NCI-H128 (cell line): Measurements from ENCODE around the gene OR6K6.

Experiments used
- DNase-seq: peaks from one replicate; lab custom pipeline; 2025; ENCODE audit not compliant: unreplicated experiment; lab: John Stamatoyannopoulos, UW

OR6K6 gene, protein sequence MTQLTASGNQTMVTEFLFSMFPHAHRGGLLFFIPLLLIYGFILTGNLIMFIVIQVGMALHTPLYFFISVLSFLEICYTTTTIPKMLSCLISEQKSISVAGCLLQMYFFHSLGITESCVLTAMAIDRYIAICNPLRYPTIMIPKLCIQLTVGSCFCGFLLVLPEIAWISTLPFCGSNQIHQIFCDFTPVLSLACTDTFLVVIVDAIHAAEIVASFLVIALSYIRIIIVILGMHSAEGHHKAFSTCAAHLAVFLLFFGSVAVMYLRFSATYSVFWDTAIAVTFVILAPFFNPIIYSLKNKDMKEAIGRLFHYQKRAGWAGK

DNA sequence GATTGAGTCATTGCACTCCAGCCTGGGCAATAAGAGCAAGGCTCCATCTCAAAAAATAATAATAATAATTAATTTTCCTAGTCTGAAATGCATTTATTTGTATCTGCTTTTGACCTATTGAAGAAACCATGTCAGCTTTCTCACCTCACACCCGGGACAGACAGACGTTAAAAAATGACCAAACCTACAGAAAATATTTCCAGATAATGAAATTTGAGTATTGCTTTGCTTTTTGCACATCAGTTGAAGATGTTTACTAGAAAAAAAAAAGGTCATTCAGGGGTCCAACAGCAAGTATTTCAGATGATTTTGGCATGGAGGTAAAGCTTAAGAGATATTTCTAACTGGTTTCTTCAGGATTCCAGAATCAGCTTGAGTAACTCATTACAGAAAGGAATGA, at the start of gene OR6K6:
OR6K6 (plus strand) TSS at position 301 of the 400 bp plus-strand sequence. CDS start 168 bp downstream, outside the sequence.
- DNase-seq, result no peak

DNA sequence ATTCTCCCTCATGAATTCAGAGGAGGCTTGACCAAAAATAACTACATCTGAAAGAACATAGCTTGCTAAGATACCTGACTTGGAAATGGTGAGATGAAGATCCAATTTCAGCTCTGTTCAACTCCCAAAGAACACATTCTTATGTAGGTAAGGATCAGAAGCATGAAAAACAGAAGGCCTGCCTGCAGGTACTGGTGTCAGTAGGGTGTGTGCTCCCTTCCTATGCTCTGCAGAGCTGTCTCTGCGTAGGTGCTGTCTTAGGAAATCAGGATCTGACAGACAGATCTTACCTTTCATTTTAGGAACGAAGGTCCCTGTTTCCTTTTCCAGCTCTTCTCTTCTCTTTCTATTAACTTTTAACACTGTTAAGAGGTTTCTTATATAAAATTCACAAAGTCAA, 48.4 kb upstream of the OR6K6 start:
- DNase-seq, result no peak

DNA sequence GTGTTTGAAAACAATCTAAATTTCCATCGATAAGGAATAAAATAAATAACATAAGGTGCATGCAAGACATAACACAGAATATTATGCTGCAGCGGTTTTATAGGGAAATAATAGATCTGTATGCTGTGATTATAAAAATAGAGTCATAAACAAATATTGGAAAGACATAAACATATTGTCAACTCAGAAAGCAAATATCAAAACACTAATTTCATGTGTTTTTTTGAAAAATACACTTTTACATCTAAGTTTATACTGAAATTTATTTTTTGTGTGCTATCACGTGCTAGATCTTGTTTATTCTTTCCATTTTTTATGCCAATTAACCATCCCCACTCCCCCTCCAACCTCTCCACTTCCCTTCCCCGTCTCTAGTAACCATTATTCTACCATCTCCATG, 43.4 kb upstream of the OR6K6 start:
- DNase-seq, result no peak

DNA sequence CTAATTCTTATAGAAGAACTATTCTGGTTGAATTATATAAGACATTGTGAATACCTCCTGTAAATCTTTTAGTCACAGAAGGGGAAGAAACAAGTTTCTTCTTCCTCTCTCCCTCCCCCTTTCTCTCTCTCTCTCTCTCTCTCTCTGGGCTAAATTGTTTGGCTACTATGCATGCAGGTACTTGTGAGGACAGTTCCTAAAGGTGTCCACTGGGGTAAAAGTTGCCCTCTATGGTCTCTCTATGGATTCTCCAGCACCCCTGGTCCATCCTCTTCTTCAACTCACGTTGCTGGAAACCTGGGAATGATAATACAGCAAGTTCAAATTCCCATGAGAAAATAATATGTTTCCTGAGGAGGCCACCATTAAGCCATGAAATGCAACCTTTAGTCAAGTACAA, 39.8 kb upstream of the OR6K6 start:
- no peak for DNase-seq

DNA sequence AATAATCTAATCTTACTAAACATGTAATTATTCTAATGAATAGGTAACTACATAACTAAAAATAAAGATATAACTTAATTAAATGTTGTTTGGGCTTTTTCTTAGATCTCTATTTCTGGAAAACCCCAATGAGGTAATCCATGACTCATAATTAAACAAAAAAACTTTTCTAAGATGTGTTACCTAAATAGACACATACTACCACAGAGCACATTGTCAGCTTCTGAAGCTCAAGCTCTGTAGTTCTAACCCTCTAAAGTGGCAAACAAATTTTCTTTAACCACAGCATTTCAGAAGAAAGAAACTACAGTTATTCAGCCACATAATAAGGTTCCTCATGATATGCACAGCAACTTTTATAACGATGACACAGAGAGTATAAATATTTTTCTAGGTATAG, 38.2 kb upstream of the OR6K6 start:
- DNase-seq, result no peak

DNA sequence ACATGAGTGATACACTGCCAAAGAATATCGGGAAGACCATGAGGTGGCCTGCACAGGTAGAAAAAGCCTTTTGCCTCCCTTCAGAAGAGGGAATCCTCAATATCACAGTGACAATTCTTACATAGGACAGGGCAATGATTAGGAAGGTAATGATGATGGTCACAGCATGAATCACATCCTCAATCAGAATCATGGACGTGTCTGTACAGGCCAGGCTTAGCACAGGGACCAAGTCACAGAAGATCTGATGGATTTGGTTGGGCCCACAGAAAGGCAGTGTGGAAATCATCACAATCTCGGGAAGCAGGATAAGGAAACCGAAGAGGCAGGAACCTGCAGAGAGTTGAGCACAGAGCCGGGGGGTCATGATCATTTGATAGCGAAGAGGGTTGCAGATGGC, 37.2 kb upstream of the OR6K6 start:
- DNase-seq, result no peak

DNA sequence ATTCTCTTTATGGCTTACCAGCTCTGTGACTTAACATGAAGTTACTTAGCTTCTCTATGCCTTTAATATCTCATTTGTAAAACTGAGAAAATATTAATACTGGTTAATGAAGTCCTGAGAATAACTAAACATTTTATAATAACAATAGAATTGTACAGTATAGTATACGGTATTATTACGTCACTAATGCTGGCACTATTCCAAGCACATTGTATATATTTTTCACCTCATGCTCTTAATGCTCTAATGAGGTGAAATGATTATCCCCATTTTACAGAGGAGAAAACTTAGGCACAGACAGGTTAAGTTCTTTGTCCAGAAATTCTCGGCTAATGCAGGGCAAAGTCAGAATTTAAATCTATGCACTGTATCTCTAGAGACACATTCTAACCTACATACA, 34.9 kb upstream of the OR6K6 start:
- DNase-seq, result no peak

DNA sequence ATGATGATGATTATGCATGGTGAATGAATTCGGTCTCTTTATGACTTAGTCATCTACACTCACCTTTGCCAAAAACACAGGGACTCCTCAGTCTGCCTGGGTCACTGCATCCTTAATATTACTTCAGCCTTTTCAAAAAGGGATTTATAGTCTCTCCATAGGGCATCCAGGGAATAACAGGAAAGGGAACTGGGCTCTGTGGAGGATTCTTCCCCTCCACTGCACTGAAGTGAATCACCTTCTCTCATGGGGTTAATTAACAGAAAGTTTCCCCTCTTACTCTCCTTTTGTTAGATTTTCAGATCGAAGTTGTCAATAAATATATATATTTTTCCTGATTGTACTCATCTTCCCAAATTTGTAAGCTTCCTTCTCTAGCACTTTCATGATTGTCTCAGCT, 33.9 kb upstream of the OR6K6 start, which contains the start of gene OR6K3:
OR6K3 (minus strand) TSS at position 101 of the 400 bp plus-strand sequence. CDS start 2,605 bp downstream, outside the sequence.
- no peak for DNase-seq

DNA sequence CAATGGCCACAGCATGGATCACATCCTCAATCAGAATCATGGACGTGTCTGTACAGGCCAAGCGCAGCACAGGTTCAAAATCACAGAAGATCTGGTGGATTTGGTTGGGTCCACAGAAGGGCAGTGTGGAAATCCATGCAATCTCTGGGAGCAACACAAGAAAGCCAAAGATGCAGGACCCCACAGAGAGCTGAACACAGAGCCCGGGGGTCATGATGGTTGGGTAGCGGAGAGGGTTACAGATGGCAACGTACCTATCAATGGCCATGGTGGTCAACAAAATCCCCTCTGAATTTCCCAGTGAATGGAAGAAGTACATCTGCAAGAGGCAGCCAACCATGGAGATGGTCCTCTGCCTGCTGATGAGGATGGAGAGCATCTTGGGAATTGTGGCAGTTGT, 30.1 kb upstream of the OR6K6 start:
- DNase-seq, result no peak

DNA sequence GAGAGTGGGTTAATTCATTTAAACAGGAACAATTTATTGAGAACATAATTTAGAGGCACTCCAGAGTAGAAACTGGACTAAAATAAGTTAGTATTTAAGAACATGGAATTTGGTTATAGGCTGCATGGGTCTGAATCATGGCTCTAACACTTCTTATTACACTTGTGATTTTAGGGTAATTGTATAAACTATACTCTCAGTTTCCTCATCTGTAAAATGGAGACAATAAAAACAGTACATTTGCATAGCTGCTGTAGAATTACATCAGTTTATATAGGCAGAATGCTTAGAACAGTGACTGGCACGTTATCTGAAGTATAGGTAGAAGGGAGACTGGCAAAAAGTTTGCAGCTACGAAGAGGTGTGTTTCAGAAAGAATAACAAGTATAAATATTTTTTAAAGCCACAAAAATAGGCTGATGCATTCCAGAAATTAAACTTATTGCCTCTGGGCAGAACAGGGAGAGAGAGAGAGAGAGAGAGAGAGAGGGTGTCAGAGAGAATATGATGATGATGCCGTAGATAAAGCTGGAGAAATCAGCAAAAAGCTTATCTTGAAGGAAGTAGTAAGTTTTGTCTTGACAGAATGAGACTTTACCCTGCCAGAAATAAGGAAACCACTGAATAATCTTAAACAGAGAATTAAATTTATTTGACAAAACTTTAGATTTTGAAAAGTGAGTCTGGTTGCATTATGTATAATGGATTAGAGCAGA, 25.9 kb upstream of the OR6K6 start:
- no peak for DNase-seq

DNA sequence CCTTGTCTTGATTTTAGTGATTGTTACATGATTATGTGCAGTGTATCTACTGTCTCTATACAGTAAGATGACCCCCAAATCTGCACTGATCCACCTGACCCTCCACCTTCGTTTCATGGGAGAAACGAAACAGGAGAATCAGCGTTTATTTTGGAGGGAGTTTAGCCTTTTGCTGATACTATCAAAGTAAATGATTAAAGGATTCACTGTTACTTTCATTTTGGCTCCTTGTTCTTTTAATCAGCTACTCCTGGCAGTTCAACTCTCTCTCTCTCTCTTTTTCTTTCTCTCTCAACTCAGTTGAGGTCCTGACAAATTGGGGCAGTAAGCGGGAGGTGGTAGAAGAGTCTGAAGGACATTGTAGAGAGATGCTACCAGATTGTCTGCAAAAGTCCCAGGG, 24.1 kb upstream of the OR6K6 start:
- no peak for DNase-seq

DNA sequence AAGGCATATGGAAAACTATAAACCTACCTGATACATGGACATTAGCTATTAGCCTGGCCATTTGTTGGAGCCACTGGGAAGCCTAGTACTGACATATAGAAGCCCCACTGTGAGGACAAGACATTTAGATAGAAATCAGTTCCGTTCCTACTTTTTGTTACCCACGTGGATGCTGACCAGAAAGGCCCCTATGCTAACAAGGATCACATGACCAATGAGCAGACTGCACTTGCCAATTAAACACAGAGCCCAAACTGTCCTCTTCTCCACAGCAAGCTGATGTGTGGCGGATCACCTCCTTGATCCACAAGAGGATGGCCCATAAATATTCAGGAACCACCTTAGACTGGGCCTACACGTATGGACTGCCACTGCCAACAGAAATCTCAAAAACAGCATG, 22.8 kb upstream of the OR6K6 start:
- DNase-seq, result no peak

DNA sequence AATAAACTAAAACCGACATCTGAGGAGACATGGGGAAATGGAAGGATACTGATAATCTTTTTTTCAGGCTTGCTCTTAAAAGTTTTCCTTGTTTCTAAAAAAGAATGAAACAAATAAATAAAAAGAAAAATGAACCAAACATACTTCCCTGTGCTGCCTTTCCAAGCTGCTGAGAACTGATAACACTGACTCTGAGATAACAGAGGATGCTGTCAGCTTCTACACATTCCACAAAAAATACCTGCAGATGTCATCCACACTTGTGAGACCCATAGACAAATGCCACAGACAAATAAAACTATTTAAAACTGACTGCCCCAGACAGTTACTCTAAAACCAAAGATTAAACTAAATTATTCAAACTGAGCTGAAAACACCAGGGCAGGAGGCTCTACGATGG, 22.0 kb upstream of the OR6K6 start:
- DNase-seq, result no peak

DNA sequence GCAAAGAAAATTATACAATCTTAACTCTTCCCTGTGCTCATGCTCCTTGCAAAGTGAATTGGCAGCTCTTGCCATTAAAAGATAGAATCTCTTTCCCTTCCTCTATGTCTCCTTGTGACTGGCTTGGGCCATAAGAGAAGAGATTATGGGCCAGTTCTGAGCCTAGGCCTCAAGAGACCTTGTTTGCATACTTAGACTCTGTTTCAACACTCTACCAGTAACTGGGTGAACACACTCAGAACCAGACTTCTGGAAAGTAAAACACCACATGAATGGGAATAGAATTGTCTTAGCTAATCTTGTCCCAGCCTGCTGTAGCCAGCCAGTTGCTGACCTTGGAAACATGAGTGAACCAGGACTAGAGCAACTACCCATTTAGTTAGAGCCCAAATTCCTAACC, 18.7 kb upstream of the OR6K6 start:
- DNase-seq, result no peak

DNA sequence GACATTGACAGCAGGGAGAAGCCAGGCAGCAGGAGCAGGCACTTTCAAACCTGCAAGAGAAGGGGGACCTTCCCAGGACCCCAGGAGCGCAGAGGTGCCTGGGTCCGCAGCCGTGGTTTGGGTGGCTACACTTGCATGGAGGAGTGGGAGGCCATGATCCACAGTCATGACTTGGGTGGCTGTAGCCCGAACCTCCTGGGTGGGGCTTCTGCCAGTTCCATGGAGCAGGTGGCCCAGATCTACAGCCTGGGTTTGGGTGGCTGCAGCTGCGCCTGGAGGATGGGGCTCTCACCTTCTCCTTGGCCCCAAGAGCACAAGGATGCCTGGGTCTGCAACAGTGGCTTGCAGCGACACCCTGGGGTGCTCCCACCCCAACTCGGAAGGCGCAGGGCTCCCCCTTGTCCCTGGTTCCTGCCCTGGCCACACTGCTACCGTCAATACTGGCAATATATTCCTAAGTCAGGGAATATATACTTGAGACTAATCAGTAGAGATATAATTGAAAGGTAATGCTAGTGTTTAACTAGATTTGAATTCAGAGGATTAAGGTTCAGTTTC, 2.3 kb upstream of the OR6K6 start:
- DNase-seq, result no peak

DNA sequence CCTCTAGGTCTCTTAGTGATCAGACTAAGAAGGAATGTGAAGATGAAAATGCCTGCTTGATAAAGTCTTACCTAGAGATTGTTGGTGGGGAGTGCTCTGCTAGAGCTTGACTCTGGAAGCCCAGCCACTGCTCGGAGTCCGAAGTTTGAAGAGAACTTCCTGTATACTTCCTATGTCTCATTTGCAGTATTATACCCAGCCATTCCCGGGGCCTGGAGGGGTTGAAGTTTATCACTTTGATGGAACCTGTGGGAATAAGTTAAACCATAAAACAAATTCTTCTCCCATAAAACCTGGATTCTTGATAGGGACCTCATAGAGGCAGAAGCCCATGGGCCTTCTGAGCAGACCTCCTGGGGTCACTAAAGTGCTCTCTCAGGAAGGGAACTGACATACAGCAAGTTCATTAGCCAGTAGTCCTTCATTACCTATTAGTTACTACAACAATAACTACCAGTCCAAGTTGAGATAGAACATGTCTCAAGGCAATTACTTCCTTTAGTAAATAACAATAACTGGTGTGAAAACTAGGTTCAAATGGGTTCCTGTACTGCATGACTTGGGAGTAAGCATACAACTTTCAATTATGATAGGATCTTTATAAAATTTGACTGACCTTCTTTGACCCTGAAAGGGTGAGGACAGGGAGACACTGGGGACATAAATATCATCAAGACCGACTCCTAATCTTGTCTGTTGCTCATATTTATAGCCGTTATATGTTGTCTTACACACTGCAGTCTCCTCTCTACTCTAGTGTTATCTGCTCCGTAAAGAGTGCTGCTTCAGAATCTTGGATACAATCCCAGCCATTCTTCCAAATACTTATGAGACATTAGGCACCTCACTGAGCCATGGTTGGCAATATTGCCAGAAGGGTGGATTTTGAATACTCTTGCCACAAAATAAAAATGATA, 17.7 kb downstream of the OR6K6 start, which contains the start of gene OR6N1:
OR6N1 (minus strand) TSS at position 246 of the 917 bp plus-strand sequence. CDS start 5,513 bp downstream, outside the sequence.
- DNase-seq, result no peak

DNA sequence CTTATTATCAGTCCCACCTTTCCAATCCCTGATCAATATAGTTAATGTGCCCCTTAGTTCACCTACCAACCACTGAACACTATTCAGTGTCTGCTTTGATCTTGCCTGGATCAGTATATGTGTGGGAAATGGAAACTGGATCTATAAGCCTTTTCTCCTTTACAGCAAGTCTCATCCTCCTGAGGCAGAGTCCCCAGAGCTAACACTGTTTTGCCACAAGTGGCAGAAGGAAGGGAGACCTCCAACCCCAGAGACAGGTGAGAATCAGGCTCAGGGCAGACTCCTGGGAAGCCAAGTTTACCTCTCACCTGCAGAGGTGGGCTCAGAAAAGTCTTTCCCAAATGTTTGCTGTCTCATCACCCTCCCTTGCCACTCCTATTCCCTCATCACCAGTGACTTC, 26.6 kb downstream of the OR6K6 start, which contains the start of gene OR6N2:
OR6N2 (minus strand) TSS at position 101 of the 400 bp plus-strand sequence. CDS start 3,569 bp downstream, outside the sequence.
- no peak for DNase-seq

DNA sequence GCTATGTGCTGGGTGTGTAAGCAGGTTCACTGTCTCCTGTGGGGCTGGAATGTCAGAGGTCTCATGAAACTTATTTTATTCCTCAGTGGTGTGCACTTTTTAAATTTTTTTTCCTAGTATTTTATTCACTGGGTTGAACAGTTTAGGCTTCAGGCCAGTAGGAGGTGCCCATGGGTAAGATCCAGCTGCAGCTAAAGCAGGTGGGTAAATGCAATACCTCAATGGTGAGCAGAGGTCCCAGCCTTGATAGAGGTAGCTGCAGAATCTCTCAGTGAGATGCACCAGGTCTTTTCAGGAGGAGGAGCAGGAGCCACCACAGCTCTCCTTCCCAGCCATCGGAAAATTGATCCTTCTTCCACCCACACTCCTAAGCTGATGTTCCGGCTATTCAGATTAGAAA, 39.1 kb downstream of the OR6K6 start:
- no peak for DNase-seq

DNA sequence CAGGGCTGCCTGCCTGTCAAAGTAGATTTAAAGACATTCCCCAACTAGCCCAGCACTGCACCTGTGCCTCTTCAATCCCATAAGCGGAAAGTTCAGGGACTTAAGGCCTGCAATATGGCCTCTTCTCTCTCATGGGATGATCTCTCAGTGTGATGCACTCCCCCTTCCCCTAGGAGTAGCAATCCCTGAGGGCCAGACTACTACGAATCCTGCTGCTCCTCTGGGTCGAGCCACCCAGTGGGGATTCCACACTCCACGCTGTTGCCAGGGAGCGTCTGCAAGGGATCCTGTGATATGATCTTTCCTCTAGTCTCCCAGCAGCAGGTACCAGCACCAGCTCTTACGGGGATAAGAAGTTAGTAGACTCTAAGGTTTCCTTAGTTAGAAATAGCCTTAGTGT, 39.7 kb downstream of the OR6K6 start:
- no peak for DNase-seq

DNA sequence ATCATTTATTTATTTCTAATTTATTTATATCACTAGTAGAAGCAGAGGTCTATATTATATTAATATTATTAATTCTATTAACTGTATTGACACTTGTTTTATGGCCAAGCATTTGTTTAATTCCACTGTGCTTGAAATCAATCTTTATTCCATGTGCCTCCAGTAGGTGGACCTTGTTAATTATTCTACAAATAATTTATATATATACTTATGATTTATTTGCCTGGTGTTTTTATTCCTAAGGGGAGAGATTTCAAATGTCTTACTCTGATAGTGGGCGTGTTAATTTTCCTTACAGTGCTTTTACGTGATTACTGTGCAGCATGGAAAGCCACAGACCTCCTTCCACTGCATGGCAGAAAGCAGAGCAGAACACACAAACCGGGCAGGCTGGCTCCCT, 44.0 kb downstream of the OR6K6 start:
- no peak for DNase-seq

DNA sequence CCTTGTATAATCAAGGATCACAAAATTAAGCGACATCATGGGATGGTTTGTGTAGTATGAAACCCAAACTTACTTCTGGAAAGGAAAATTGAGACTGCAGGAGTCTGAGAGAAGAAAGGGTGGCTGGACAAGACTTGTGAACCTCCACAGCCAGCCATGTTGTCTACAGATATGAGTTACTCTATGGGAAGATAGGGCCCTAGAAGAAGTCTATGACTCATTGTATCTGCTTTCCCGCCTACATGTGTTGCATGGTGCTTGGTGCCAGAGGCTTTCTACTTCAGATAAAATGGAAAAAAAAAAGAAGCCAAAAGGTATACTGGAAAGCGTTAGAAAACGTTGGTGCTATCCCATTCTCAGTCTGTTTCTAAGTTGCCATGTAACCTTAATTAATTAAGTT, 45.2 kb downstream of the OR6K6 start:
- DNase-seq, result no peak
